HG02642 (cell line): ENCODE results near the gene CCL3.
A peak's percentile ranks its signal among the peaks of the same experiment; 100 is the strongest.
"Not testable (repeated sequence)": the region's sequence is repeated elsewhere in the genome, so short reads cannot be mapped to it uniquely, and the experiment has no call there.

Experiments used
- ATAC-seq: cut with Tn5 transposase; IDR thresholded peaks from one replicate; pipeline ENCODE4 v1.9.1; 2021; ENCODE audit warnings: mild to moderate bottlenecking; ENCODE audit not compliant: unreplicated experiment, poor library complexity

CCL3 gene

DNA sequence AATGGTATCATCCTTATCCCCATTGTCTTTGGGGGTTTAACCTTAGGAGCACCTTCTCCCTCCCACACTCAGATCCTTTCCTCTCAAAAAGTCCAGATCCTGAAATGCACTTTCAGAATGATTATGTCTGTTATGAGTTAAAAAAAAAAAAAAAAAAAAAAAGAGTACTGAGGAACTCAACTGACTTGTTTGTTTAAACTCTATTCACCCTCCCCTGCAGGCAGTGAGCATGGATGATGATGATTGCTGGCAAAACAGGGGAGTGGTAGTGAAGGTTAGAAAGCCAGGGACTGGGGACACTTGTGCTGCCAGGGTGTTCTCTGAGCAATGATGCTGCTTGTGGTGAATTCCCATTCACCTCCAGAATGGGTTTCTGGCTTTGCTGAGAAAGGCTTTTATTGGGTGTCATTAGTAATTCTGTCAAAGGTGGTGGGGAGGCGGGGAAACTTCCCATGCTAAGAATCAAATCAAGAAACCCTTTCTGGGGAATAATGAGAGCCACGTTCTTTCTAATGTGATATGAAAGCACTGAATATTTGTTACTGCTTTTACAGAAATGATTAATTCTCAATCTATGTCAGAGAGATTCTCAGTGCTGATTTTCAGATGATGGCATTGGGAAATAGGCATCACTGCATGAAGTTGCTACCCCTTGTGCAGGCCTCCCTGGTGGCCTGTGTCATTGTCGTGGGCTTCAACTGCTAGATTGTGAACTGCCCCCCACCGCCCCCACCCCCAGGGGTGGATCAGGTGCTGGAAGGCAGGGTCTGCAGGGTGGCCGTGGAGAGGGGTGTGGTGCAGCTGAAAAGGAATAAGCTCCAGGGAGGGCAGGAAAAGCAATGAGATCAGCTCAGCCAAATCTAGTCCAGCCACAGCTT lies 27.8 kb upstream of the CCL3 start:
- no peak for ATAC-seq

DNA sequence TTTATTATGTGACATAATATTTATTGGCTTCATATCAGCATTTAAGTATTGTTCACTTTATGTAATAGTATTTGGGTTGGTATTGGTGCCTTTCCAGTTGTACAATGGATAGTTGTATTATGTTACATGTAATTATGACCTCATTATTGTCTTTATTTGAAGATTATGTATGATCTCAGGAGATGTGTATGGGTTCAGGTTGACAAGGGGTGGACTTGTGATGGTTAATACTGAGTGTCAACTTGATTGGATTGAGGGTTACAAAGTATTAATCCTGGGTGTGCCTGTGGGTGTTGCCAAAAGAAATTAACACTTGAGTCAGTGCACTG lies 25.7 kb upstream of the CCL3 start:
- ATAC-seq, result not testable (repeated sequence)

DNA sequence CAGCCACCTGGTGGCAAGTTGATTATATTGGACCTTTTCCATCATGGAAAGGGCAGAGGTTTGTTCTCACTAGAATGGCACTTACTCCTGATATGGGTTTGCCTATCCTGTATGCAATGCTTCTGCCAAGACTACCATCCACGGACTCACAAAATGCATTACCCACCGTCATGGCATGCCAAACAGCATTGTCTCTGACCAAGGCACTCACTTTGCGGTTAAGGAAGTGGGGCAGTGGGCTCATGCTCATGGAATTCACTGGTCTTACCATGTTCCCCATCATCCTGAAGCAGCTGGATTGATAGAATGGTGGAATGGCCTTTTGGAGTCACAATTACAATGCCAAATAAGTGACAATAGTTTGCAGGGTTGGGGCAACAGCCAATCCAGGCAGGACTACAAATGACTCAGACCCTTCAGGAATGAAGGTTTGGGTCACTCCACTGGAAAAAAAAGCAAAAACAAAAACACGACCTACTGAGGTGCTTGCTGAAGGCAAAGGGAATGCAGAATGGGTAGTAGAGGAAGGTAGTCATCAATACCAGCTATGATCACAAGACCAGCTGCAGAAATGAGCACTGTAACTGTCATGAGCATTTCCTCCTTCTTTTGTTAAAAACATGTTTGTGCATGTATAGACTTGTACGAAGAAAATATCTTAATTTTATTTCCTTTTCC lies 25.2 kb upstream of the CCL3 start:
- ATAC-seq, result not testable (repeated sequence)

DNA sequence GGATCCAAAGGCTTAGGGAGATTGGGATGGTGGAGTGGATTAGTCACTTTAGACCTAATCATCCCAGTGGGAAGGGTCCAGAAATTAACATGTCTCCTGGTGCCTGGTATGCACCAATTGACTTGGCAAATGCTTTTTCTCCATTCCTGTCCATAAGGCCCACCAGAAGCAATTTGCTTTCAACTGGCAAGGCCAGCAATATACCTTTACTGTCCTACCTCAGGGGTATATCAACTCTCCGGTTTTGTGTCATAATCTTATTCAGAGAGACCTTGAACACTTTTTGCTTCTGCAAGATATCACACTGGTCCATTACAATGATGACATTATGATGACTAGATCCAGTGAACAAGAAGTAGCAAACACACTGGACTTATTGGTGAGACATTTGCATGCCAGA lies 23.2 kb upstream of the CCL3 start:
- not testable (repeated sequence) for ATAC-seq

DNA sequence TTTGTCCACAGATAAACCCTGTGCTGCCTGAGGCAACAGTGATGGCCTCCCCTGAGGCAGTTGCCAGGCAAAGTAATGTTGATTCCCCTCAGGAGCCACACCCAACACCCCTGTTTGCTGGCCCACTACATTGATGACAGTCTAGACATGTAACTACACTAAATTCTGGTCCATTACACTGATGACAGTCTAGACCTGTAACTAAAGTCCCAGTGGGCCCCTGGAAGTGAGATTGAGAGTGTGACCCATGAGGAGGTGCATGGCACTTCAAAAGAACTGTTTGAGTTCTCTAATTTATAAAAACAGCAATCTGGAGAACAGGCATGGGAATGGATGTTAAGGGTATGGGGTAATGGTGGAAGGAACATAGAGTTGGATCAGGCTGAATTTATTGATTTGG lies 22.6 kb upstream of the CCL3 start:
- no peak for ATAC-seq

DNA sequence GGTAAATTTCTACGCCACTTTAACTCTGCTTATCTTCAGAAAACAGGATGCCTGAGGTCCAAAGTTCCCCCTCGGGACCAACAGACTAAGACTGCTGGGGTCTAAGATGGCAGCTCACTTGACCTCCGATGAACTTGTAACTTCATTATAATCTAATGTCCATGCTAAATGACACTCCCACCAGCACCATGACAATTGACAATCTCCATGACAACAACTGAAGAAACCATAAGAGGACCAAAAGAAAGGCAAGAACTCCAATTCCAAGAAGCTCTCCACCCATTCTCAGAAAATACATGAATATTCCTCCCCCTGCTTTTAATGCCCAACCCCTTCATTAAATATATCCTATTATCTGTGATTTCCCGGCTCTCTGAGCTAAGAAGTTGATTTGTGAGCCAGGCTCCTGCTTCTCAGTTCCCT lies 21.1 kb upstream of the CCL3 start:
- ATAC-seq, result no peak

DNA sequence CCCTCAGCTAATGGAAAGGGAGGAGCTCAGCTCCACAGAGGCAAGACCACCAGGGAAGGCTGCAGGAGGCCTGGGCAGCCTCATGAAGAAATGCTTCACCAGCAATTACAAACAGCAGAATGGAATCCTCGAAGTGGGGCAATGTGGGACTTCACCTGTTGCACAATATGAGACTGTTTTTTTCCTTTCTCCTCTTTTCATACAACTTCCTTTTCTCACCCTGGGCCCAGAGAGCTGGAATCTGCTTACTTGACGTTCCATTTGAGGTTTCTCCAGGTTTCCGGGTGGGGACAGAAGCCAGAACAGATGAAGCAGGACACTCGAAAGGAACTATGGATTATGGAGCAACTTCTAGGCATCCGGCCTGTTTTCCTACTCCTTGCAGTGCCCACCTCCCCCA lies 18.3 kb upstream of the CCL3 start:
- not testable (repeated sequence) for ATAC-seq

DNA sequence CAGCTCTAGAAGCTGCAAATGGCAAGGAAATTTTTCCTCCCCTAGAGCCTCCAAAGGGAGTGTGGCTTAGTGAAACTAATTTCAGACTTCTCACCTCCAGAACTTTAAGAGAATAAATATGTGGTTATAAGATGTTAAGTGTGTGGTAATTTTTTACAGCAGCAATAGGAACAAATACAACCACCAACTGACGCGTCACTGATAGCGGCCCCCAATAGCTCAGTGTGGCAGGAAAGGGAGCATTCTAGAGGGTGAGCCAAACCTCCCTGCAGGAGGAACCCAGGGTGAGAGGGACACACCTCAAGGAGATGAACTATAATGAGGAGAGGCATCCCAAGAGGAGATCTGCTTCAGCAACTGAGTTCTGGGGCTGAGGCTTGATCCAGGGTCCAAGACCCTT lies 17.7 kb upstream of the CCL3 start:
- ATAC-seq, result no peak

DNA sequence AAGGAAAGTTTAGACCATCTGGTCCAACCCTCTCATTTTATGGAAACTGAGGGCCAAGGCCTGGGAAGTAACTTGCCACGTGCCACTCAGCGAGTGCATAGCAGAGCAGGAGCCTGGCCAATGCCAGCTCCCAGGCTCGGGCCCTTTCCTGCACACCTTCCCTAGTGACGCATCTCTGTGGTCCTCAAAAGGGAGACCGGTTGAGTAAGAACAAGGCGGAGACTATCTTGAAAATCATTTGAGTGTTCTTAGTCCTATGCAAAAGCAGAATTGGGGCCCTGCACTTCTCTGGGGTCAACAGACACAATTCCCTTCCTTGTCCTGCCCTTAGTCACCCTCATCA lies 16.5 kb upstream of the CCL3 start:
- ATAC-seq, result no peak

DNA sequence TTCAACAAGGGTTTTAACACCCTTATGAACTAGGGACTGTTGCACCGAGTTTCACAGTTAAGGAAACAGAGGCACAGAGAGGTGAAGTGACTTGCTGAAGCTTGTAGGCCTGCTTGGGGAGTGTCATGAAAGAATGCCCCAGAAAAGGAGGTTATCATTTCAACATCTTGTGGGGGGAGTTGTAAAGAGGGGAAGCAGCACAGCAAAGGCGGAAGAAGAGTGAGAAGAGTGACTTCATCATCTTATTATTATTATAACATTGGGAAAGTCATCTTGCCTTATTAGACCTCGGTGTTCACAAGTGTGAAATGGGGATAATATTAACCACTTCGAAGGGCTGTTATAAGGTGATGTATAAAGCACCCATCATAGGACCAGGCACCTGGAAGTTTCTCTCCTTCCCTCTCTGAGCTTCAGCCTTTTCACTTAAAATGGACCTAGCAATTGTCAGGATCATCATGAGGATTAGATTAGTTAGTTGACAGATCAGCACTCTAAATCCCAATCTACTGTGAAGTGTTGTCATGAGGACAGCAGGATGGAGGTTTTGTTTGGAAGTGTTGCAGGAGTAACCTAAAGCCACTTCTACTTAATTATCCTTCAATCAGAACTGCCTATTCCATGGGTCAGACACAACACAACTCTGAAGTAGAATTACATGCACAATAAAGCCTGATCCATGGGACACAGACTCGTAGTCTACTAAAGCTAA lies 16.0 kb upstream of the CCL3 start:
- ATAC-seq, result no peak

DNA sequence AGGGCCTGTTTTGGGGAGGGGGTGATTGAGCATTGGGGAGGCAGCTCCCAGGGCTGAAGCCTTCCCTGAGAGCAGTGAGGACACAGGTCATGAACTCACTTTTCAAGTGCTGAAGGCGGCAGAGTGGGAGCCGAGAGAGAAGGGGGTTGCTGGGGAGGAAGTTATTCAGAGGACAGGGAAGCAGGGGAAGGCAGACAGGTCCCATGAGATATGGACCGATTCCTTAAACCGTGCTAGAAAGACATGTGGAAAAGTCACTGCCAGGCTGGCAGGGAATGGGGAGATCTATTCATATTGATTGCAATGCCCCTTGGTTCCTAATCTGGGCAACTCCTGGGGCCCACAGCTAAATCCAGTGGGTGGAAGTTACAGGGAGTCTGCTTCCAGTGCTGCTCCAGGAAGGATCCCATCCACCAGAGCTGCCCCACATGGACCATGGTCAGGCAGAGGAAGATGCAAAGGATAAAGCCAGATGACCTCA lies 14.8 kb upstream of the CCL3 start:
- ATAC-seq, result no peak

DNA sequence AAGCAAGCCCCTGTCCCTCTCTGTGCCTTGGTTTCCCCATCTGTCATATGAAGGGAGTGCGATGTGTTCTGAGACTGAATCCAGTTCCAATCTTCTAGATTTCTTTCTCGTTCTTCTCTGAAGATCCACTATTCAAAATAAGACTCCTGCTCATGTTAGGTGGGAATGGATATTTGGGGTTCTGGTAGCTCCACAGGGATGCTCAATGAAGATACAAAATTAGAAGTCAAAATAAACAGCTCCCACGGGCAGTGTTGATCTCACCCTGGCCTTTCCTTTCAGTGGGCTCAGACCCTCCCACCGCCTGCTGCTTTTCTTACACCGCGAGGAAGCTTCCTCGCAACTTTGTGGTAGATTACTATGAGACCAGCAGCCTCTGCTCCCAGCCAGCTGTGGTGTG lies 14.3 kb upstream of the CCL3 start:
- not testable (repeated sequence) for ATAC-seq

DNA sequence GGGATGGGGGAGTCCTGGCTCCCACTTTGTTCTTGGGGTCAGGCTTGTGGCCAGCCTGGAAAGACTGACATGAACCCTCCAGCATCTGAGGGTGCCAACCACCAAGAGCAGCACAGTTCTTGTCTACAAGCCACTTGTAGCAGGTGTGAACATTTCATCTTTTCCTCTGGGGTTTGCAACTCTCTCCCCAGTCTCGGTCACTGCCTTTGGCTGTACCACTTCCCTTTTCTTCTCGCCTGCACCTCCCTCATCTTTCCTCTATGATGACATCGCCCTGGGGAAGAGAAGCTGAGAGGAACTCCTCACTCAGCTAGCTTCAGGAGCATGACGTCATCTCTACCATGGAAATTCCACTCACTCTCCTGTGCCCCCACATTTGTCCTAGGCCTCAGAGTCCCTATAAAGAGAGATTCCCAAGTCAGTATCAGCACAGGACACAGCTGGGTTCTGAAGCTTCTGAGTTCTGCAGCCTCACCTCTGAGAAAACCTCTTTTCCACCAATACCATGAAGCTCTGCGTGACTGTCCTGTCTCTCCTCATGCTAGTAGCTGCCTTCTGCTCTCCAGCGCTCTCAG lies 13.5 kb upstream of the CCL3 start, which contains the start of gene CCL4:
Gene CCL4, plus strand, starts transcription at position 427 of the 575 bp plus-strand sequence. Its CDS starts 79 bp downstream, at position 506.
- peak; percentile 77 for ATAC-seq

DNA sequence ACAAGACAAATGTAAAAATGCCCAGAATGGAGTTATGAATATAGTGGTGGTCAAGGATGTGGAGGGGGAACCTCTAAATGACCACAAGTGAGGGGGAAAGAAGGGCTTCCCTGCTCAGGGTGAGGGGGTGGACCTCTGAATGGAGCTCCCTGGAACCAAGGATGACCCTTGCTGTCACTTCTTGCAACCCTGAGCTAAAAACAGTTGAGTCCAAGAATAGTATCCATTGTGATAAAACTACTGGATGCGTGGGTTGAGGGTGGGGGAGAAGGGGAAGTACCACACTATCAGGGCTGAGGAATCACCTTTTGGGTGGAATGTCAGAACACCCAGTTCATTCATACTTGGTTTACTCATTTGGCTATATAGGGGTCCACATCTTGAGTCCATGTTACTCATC lies 9.1 kb upstream of the CCL3 start:
- ATAC-seq, result not testable (repeated sequence)

DNA sequence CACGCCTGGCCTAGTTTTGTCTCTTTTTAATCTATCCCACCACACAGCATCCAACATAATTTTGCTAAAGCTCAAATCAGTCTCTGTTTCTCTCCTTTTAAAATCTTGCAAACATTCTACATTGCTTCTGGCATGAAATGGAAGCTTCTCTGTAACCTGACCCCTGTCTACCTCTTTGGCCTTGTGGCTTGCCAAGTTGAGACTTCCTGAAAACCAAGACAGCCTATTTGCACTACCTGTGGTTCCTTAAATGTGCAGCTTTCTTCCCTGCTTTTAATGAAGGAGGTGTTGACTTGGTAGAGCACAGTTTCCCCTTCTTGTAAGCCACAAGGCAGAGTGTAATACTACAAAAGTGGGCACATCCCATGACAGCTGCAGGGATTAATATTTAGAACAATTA lies 6.0 kb upstream of the CCL3 start:
- no peak for ATAC-seq

DNA sequence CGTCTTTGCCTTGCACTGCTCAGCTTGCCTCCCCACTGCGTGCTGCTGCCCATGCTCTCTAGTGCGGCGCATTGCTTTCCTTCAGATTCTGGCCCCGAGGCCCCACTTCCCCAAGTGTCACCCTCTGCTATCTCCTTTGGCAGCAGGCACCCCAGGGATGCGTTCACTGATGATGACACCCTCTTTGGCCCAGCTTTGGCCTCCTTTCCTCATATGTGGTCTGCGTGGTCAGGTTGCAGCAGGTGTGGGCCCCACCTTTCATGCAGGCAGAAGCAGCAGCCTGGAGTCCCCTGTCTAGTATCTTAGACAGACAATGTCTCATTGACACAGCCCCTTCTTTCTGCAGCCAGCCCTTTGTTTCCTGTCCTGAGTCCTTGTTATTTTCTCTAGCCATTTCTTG lies 4.8 kb upstream of the CCL3 start:
- no peak for ATAC-seq

DNA sequence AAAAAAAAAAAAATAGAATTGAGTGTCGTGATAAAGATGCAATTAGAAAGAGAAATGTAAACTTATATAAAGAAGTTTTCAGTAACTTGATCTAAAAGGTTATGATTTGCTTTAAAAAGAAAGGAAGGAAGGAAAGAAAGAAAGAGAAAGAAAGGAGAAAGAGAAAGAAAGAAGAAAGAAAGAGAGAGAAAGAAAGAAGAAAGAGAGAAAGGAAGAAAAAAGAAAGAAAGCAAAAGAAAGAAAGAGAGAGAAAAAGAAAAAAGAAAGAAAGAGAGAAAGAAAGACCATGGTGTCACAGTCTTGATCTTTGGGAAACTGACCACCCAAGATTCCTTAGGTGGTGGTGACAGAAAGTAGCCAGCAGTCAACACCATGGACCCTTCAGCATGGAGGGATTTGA lies 4.3 kb upstream of the CCL3 start:
- no peak for ATAC-seq

DNA sequence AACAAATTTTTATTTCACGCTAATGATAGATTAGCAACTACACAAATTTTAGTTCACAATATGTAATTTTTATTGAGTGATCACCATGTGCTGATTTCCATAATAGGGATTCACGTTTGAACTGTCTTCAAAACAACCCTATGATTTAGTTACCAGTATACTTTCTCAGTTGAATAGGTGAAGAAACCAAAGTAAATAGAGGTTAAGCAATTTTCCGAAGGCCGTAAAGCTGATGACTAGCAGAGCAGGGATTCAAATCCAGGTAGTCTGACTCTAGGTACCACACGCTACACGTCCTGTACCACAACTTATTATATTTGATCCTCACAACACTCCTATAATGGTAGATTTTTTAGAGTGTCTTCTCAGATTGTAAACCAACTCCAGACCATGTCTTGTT lies 2.8 kb upstream of the CCL3 start:
- not testable (repeated sequence) for ATAC-seq

DNA sequence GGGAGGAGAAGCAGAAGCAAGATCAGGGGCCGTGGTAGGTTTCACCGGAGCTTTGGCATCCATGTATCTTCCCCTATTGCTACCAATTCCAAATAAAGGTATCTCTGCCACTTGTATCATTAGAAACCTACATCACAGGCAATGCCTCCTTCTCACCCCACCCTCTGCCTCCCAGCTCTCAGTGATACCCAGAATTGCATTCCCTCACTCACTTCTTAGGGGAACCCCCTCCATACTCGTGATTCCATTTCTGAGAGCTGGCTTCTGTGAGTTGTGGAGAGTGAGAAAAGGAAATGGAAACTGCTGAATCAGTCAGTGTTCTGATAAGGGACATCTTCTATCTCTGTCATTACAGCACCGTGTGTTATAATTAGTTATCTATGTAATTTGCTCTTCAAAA lies 2.3 kb upstream of the CCL3 start:
- ATAC-seq, result no peak

DNA sequence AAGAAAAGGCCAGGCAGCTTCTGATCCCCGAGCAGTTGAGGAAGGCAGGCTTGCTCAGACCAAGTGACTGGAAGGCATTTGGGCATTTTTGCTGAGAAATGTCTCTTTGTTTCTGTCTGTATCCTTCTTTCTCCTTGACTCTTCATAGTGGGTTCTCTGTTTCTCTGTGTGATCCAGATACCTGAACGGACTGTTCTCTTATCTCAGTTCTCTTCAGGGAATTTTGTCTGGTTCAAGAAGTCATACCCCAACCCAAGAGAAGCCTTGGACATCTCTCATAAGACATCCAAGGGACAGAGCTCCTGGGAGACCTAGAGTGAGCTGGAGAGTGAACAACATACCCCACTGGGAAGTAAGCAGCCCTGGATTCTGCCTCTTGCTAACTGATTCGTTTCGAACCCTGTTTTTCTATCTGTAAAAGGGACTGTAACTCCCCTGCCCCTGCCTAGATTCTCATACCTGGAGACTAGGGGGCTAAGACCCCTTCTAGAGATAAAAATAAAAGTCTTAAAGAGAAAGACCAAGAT lies 541 bp downstream of the CCL3 start:
- ATAC-seq, result no peak
